Measurements from ENCODE around the gene CHST11.

DNA sequence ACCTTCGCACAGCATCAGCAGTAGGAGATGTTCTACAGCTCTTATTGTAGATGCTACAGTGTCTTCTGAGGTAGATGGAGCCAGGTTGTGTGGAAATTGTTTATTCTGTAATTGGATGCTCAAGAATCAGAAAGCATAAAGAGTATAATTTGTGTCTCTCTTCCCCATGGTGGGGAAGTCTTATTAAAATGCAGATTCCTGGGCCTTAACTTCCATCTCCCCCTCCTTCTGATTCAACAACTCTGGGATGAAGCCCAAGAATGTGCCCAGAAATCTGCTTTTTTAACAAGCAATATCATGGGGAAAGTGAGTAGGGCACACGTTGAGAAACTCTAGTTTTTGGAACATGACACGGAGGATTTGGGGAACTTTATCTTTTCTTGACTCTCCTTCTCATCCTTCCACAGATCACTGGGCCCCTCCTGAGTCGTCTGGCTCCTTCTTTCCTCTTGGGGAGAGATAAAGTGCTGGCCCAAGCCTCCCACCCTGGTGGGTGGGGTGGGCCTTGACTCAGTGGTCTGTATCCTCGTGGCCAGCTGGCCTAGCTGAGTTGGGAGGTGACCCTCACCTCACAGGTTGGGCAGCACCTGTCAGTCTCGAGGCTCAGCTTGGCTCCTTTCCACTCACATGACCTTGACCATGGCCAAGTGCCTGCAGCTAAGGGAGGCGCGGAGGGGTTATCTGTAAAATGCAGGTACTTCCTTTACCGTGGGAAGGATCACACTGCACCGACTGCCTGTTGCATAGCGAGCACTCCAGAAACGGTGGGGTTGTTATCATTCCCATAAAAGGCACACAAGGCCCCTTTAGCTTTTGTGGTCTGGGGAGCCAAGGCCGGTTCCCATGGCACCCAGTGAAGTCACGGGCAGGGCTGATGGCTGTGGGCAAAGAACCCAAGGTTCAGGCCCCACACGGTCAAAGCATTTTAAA lies 141.9 kb downstream of the CHST11 start:
- TF ChIP-seq YY1 (IDR thresholded peaks at IDR 0.05; ENCODE audit: insufficient read depth, insufficient read length), result no peak
- no peak for TF ChIP-seq SUZ12 (IDR thresholded peaks at IDR 0.05; ENCODE audit: extremely low read depth, insufficient read depth, insufficient read length)
- TF ChIP-seq ZNF274 (IDR thresholded peaks at IDR 0.05; ENCODE audit: low read depth, low read length), result no peak

All from NT2/D1 (cell line).